Ishikawa (cell line): ENCODE results near the gene VAPB.

Experiments used
- CEBPB ChIP-seq: IDR thresholded peaks from 2 replicates; pipeline ENCODE4 v1.6.1; 2012
- CREB1 ChIP-seq: IDR thresholded peaks from 2 replicates; pipeline ENCODE4 v1.6.1; 2012; ENCODE audit warnings: low read depth
- EGR1 ChIP-seq: IDR thresholded peaks from 2 replicates; pipeline ENCODE4 v1.6.1; 2012
- EP300 ChIP-seq: IDR thresholded peaks from 2 replicates; pipeline ENCODE4 v1.6.1; 2012; ENCODE audit warnings: borderline replicate concordance
- FOXM1 ChIP-seq: IDR thresholded peaks from 2 replicates; pipeline ENCODE4 v1.6.1; 2012; ENCODE audit warnings: low read depth, borderline replicate concordance
- MAX ChIP-seq: IDR thresholded peaks from 2 replicates; pipeline ENCODE4 v1.6.1; 2012
- NFIC ChIP-seq: IDR thresholded peaks from 2 replicates; pipeline ENCODE4 v1.6.1; 2012
- RAD21 ChIP-seq: IDR thresholded peaks from 2 replicates; pipeline ENCODE4 v1.6.1; 2012; ENCODE audit warnings: low read depth
- REST ChIP-seq: IDR thresholded peaks from 2 replicates; pipeline ENCODE4 v1.6.1; 2012; ENCODE audit warnings: low read depth, mild to moderate bottlenecking
- TAF1 ChIP-seq: IDR thresholded peaks from 2 replicates; pipeline ENCODE4 v1.6.1; 2012; ENCODE audit warnings: low read depth, mild to moderate bottlenecking
- TCF12 ChIP-seq: IDR thresholded peaks from 2 replicates; pipeline ENCODE4 v1.6.1; 2012; ENCODE audit warnings: low read depth
- TEAD4 ChIP-seq: IDR thresholded peaks from 2 replicates; pipeline ENCODE4 v1.6.1; 2012
- USF1 ChIP-seq: IDR thresholded peaks from 2 replicates; pipeline ENCODE4 v1.6.1; 2012
- YY1 ChIP-seq: IDR thresholded peaks from 2 replicates; pipeline ENCODE4 v1.6.1; 2012; ENCODE audit warnings: low read depth
- ZBTB7A ChIP-seq: IDR thresholded peaks from 2 replicates; pipeline ENCODE4 v1.6.1; 2012; ENCODE audit warnings: low read depth

Gene VAPB

GRCh38 chr20:58359441-58359840 lies 29.6 kb upstream of the VAPB start:
- TF ChIP-seq EGR1 (no peak), REST (no peak), RAD21 (no peak), FOXM1 (no peak)

- TF ChIP-seq MAX (no peak), RAD21 (no peak), TEAD4 (no peak), NFIC (no peak), USF1 (no peak), CEBPB (no peak), EGR1 (no peak)
These were observed 28.1 kb upstream of the VAPB start for GRCh38 chr20:58360936-58361335.

- no peak for TF ChIP-seq YY1
- TF ChIP-seq CREB1, result no peak
- TF ChIP-seq TAF1, result no peak
- no peak for TF ChIP-seq RAD21
- no peak for TF ChIP-seq ZBTB7A
- no peak for TF ChIP-seq FOXM1
- no peak for TF ChIP-seq MAX
- TF ChIP-seq TCF12, result no peak
- no peak for TF ChIP-seq EGR1
- no peak for TF ChIP-seq CEBPB
These were observed 27.4 kb upstream of the VAPB start for GRCh38 chr20:58361481-58362205.

- TF ChIP-seq MAX (no peak), REST (no peak)
These were observed 26.9 kb upstream of the VAPB start for GRCh38 chr20:58362206-58362516.

GRCh38 chr20:58362970-58363369 lies 26.1 kb upstream of the VAPB start:
- TF ChIP-seq FOXM1 (no peak), RAD21 (no peak), CEBPB (no peak), YY1 (no peak), MAX (no peak), EP300 (no peak), TCF12 (no peak), NFIC (no peak), TEAD4 (no peak), USF1 (no peak), EGR1 (no peak)

- no peak for TF ChIP-seq EP300
- no peak for TF ChIP-seq TAF1
- no peak for TF ChIP-seq REST
- TF ChIP-seq USF1, result no peak
- no peak for TF ChIP-seq CREB1
- no peak for TF ChIP-seq MAX
- no peak for TF ChIP-seq YY1
These were observed 22.2 kb upstream of the VAPB start for GRCh38 chr20:58366866-58367265.
